ENCODE data around the gene SLC25A22.

SLC25A22 gene

GRCh38 chr11:787084-787675 lies 10.9 kb downstream of the SLC25A22 start:
- TF ChIP-seq, protein P1, sequence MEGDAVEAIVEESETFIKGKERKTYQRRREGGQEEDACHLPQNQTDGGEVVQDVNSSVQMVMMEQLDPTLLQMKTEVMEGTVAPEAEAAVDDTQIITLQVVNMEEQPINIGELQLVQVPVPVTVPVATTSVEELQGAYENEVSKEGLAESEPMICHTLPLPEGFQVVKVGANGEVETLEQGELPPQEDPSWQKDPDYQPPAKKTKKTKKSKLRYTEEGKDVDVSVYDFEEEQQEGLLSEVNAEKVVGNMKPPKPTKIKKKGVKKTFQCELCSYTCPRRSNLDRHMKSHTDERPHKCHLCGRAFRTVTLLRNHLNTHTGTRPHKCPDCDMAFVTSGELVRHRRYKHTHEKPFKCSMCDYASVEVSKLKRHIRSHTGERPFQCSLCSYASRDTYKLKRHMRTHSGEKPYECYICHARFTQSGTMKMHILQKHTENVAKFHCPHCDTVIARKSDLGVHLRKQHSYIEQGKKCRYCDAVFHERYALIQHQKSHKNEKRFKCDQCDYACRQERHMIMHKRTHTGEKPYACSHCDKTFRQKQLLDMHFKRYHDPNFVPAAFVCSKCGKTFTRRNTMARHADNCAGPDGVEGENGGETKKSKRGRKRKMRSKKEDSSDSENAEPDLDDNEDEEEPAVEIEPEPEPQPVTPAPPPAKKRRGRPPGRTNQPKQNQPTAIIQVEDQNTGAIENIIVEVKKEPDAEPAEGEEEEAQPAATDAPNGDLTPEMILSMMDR (IDR thresholded peaks at IDR 0.05; ENCODE audit: insufficient read depth, low read depth, low read length, missing control alignments): no peak
- H3K4me3 ChIP-seq (ENCODE audit: low read depth, low read length): no peak overlapping the region
- no peak for DNase-seq (ENCODE audit: low read depth)

- TF ChIP-seq, protein P1 (IDR thresholded peaks at IDR 0.05; ENCODE audit: insufficient read depth, low read depth, low read length, missing control alignments): no peak
- no peak overlapping the region for H3K4me3 ChIP-seq (ENCODE audit: low read depth, low read length)
- no peak for DNase-seq (ENCODE audit: low read depth)
Observed at GRCh38 chr11:786235-787083, 11.6 kb downstream of the SLC25A22 start.

- no peak for DNase-seq (ENCODE audit: low read depth)
- TF ChIP-seq, protein P1 (IDR thresholded peaks at IDR 0.05; ENCODE audit: insufficient read depth, low read depth, low read length, missing control alignments): peak; percentile 10
- no peak overlapping the region for H3K4me3 ChIP-seq (ENCODE audit: low read depth, low read length)
Observed at GRCh38 chr11:783581-784015, 14.5 kb downstream of the SLC25A22 start.

DNA sequence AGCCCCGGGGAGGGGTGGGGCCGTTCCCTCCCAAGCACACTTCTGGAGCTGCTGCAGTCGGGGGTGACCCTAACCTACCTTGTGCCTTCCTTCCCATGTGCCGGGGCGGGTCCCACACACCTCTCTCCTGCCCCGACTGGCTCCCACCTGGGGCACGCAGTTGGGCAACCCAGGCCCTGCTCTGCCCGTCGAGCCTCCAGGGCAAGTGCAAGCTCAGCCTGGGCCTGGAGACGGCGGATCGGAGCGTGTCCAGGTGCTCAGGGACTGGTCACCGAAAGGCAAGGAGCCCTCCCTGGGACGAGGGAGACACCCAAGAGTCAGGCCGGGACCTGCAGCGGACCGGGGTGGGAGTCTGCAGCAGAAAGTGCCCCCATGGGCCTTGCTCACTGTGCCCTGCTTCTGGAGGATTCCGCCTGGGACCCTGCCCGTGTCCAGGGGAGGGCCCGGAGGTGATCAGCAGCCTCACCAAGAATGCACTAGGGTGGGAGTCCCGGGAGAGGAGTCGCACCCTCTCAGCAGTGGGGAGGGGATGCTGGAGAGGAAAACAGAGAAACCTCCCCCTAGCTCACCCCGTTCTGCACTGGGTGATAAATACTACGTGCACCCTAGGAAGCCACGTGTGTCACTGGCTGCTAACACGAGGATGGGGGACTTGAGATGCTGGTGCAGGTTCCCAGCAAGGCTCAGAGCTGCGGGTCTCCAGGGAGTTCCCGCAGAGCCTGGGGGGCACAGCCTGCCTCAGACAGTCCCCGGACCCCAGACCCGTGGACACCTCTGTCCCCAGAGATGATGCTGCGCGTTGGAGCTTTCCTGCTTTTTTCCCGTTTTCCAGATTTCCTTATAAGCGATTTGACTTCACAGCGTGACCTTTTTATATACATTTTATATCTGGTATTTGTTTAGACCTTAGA lies 15.6 kb downstream of the SLC25A22 start:
- no peak for DNase-seq (ENCODE audit: low read depth)
- TF ChIP-seq, protein P1 (IDR thresholded peaks at IDR 0.05; ENCODE audit: insufficient read depth, low read depth, low read length, missing control alignments): no peak
- no peak overlapping the region for H3K4me3 ChIP-seq (ENCODE audit: low read depth, low read length)

- DNase-seq (ENCODE audit: low read depth): no peak
- H3K4me3 ChIP-seq (ENCODE audit: low read depth, low read length): no peak overlapping the region
- TF ChIP-seq, protein P1 (IDR thresholded peaks at IDR 0.05; ENCODE audit: insufficient read depth, low read depth, low read length, missing control alignments): no peak
Observed at GRCh38 chr11:779955-780532, 18.0 kb downstream of the SLC25A22 start.
